Colonic mucosa (tissue), 4 donors: ENCODE data around the gene TGFBR2. TPM values are rescaled to one million over a fixed set of nuclear protein-coding genes. Genes with fewer than 3 reads are reported as not detected.

ENCODE experiments used
- DNase-seq: peaks from one replicate; pipeline ENCODE4 v3.0.0-alpha.2; 2020
- H3K27ac ChIP-seq: fragments of 200-600 bp; one replicate; pipeline ENCODE4 v1.8.0; 2021
- H3K27me3 ChIP-seq: fragments of 200-600 bp; one replicate; pipeline ENCODE4 v1.8.0; 2021
- H3K36me3 ChIP-seq: fragments of 200-600 bp; one replicate; pipeline ENCODE4 v1.8.0; 2021
- H3K4me1 ChIP-seq: fragments of 200-600 bp; one replicate; pipeline ENCODE4 v1.8.0; 2021; ENCODE audit warnings: mild to moderate bottlenecking
- H3K4me3 ChIP-seq: fragments of 200-600 bp; one replicate; pipeline ENCODE4 v1.8.0; 2021
- H3K9ac ChIP-seq, 2 donors: one replicate each; pipeline ENCODE4 v1.7.0; 2013; ENCODE audit warnings: control low read depth in 2 of 2, low read depth in 2 of 2, low read length in 2 of 2
- H3K9me3 ChIP-seq: fragments of 200-600 bp; one replicate; pipeline ENCODE4 v1.8.0; 2021
- intact Hi-C: fragments of 100-400 bp; cut with DNase I; formaldehyde crosslinking; loops from one replicate; pipeline ENCODE4 v1.14.1; 2022
- total RNA-seq, 2 donors: library from RNA; stranded (reverse); fragmentation: NEBNext Ultra II Directional in 1 of 2; extraction: Animal tissue kit (Norgen Biotek cat#: 25700) in 1 of 2; gene quantifications; one replicate each; pipeline ENCODE4 v1.2.1, GENCODE V29; 2021
- TF ChIP-seq, protein P1 (sequence below): fragments of 200-600 bp; IDR thresholded peaks from one replicate; pipeline ENCODE4 v1.8.0; 2022; ENCODE audit warnings: antibody characterized with exemption, mild to moderate bottlenecking
- donor health status: healthy.
- donor health status: DM: no; HTN: no; CAD: no.
- donor health status: DM: no; HTN: no; CAD: no.

The TGFBR2 gene
- total RNA-seq, 2 donors from 2014 or later = 32.4 to 53.5 TPM

DNA sequence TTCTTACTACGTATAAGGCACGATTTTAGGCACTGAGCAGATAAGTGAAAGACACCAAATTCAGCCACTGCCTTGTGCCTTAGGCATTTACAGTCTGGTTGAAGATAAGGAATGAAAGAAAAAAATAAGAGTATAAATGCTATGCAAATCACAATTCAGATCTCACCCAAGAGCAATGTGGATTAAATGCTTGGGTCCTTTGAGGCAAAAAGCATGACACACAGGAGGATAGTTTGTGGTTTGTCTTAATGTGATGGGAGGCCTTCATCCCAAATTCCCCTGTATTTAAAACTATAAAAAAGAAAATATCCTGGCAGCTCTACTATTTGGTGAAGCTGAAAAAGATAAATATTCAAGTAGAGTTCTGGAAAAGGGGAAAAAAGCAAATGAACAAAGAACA lies 79.8 kb downstream of the TGFBR2 start:
- Histone ChIP-seq H3K36me3 (no peaks in the 10 kb centered on the region), H3K4me1 (peaks cover 8% of the 10 kb centered on the region), H3K27ac (no peak overlapping the region), H3K9me3 (no peaks in the 10 kb centered on the region), H3K4me3 (no peak overlapping the region), H3K27me3 (no peaks in the 10 kb centered on the region), H3K9ac (no peak overlapping the region)
- no peak for DNase-seq
- TF ChIP-seq, protein P1, sequence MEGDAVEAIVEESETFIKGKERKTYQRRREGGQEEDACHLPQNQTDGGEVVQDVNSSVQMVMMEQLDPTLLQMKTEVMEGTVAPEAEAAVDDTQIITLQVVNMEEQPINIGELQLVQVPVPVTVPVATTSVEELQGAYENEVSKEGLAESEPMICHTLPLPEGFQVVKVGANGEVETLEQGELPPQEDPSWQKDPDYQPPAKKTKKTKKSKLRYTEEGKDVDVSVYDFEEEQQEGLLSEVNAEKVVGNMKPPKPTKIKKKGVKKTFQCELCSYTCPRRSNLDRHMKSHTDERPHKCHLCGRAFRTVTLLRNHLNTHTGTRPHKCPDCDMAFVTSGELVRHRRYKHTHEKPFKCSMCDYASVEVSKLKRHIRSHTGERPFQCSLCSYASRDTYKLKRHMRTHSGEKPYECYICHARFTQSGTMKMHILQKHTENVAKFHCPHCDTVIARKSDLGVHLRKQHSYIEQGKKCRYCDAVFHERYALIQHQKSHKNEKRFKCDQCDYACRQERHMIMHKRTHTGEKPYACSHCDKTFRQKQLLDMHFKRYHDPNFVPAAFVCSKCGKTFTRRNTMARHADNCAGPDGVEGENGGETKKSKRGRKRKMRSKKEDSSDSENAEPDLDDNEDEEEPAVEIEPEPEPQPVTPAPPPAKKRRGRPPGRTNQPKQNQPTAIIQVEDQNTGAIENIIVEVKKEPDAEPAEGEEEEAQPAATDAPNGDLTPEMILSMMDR = no peak
- intact Hi-C loops = no loop called here

DNA sequence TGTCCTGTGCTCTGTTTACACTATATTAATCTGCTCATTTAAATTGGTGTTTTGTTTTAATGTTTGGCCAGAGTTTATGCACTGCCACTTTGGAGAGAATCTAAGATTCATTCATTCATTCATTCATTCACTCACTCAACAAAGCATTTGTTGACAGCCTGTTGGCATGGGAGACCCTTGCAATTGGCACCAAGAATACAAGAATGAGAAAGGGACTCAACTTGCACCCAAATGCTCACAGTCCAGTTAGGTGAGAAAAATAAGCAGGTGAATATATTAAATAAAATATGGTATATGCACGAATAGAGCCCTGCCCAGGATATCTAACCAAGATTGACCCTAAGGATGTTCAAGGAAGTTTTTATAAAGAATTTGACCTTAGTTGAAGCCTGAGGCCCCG lies 80.4 kb downstream of the TGFBR2 start:
- no peak for DNase-seq
- Histone ChIP-seq H3K4me1 (peaks cover 8% of the 10 kb centered on the region), H3K27me3 (no peaks in the 10 kb centered on the region), H3K9me3 (no peaks in the 10 kb centered on the region), H3K27ac (no peak overlapping the region), H3K9ac (no peak overlapping the region), H3K4me3 (no peak overlapping the region), H3K36me3 (no peaks in the 10 kb centered on the region)
- TF ChIP-seq, protein P1 = no peak
- intact Hi-C loops = no loop called here

DNA sequence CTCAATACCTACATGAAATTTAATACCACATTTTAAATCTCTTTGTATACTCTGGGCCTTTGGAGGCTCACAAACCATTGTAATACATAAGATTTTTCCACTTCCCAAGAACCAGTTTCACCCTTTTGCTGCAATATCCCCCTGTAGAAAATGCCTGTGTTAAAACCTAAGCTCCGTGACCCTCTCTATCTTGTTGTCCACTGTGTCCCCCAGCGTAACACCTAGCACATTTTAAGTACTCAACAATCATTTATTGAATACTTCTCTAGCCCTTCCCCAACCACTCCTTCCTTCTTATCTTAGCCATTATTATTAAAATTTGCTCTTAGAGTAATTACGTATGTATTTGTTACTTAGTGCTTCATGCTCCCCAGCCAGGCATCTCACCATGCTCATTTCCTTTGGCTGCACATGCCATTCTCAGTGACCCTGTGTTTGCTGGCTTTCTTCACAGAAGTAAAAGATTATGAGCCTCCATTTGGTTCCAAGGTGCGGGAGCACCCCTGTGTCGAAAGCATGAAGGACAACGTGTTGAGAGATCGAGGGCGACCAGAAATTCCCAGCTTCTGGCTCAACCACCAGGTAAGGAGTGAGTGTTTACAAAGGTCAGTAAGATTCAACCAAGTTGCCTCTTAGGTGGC lies 81.6 kb downstream of the TGFBR2 start:
- no peak overlapping the region for H3K4me3 ChIP-seq
- TF ChIP-seq, protein P1 = no peak
- H3K36me3 ChIP-seq = no peaks in the 10 kb centered on the region
- no peak for DNase-seq
- intact Hi-C loops = no loop called here
- H3K9me3 ChIP-seq = no peaks in the 10 kb centered on the region
- peak overlapping the region; percentile 77 for H3K27ac ChIP-seq
- H3K4me1 ChIP-seq = peaks cover 8% of the 10 kb centered on the region
- peak overlapping the region in 1 of 2 donors; percentile 56 for H3K9ac ChIP-seq
- no peaks in the 10 kb centered on the region for H3K27me3 ChIP-seq

- Histone ChIP-seq H3K9ac (peak overlapping the region in 1 of 2 donors; percentile 56), H3K27ac (peak overlapping the region; percentile 77), H3K4me3 (no peak overlapping the region), H3K27me3 (no peaks in the 10 kb centered on the region), H3K36me3 (no peaks in the 10 kb centered on the region), H3K4me1 (peaks cover 8% of the 10 kb centered on the region), H3K9me3 (no peaks in the 10 kb centered on the region)
- TF ChIP-seq, protein P1 = no peak
- peak; percentile 66 for DNase-seq
- intact Hi-C loops = no loop called here
Observed at GRCh38 chr3:30688776-30689641, 82.6 kb downstream of the TGFBR2 start.

- Histone ChIP-seq H3K9ac (no peak overlapping the region), H3K9me3 (no peaks in the 10 kb centered on the region), H3K4me1 (peaks cover 8% of the 10 kb centered on the region), H3K4me3 (no peak overlapping the region), H3K36me3 (no peaks in the 10 kb centered on the region), H3K27ac (peak overlapping the region; percentile 77), H3K27me3 (no peaks in the 10 kb centered on the region)
- DNase-seq = no peak
- intact Hi-C loops = loop anchor here (5.0 to 10.0 kb wide), 3 partner anchors 368 to 648 kb away; no protein-coding TSS in a partner anchor
- TF ChIP-seq, protein P1 = no peak
Observed at GRCh38 chr3:30690199-30690598, 83.8 kb downstream of the TGFBR2 start.
